BE2C (cell line): Measurements from ENCODE around the gene LRRC10B.

ENCODE experiments used
- DNase-seq: peaks from one replicate; pipeline ENCODE4 v3.0.0-alpha.2; 2020
- H3K27me3 ChIP-seq: fragments of 250-450 bp; sonication (Bioruptor Pico); 2 replicates; pipeline ENCODE4 v1.5.1; 2020; ENCODE audit warnings: mild to moderate bottlenecking
- H3K36me3 ChIP-seq: fragments of 250-450 bp; sonication (Bioruptor Pico); 2 replicates; pipeline ENCODE4 v1.5.1; 2020; ENCODE audit warnings: mild to moderate bottlenecking
- H3K4me1 ChIP-seq: fragments of 250-450 bp; sonication (Bioruptor Pico); 2 replicates; pipeline ENCODE4 v1.5.1; 2020
- H3K4me3 ChIP-seq: 2 replicates; pipeline ENCODE4 v1.5.1; 2011; ENCODE audit warnings: low read depth, low read length
- H3K9me3 ChIP-seq: fragments of 250-450 bp; sonication (Bioruptor Pico); 2 replicates; pipeline ENCODE4 v1.5.1; 2020
- TF ChIP-seq, protein P1 (sequence below): IDR thresholded peaks from 2 replicates; pipeline ENCODE4 v1.5.1; 2012; ENCODE audit warnings: mild to moderate bottlenecking, low read depth, low read length

The LRRC10B gene

GRCh38 chr11:61497473-61497872 is 11.1 kb upstream of the LRRC10B start:
- no peaks in the 10 kb centered on the region for H3K36me3 ChIP-seq
- no peak for DNase-seq
- H3K27me3 ChIP-seq: no peaks in the 10 kb centered on the region
- H3K4me3 ChIP-seq: no peak overlapping the region
- H3K4me1 ChIP-seq: no peaks in the 10 kb centered on the region; the same call in 1 of the 2 replicates
- H3K9me3 ChIP-seq: no peaks in the 10 kb centered on the region
- TF ChIP-seq, protein P1, sequence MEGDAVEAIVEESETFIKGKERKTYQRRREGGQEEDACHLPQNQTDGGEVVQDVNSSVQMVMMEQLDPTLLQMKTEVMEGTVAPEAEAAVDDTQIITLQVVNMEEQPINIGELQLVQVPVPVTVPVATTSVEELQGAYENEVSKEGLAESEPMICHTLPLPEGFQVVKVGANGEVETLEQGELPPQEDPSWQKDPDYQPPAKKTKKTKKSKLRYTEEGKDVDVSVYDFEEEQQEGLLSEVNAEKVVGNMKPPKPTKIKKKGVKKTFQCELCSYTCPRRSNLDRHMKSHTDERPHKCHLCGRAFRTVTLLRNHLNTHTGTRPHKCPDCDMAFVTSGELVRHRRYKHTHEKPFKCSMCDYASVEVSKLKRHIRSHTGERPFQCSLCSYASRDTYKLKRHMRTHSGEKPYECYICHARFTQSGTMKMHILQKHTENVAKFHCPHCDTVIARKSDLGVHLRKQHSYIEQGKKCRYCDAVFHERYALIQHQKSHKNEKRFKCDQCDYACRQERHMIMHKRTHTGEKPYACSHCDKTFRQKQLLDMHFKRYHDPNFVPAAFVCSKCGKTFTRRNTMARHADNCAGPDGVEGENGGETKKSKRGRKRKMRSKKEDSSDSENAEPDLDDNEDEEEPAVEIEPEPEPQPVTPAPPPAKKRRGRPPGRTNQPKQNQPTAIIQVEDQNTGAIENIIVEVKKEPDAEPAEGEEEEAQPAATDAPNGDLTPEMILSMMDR: no peak

DNA sequence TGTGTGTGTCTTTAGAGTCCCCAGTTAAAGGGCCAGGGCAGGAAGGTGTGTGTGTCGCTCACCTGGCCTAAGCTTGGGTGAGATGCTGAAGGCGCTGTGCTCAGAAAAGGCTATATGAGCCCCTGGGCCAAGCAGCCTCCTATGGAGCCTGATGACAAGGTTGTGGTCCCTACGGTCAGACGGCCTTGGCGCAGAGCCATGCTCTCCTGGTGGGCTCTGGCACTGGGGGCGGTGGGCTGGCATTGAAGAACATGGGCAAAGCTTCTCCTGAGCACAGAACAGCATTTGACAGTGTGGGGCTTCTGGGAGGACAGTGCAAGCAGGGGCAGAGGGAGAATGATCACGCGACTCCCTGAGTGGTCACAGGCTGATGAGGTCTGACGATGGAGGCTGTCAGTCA is 10.7 kb upstream of the LRRC10B start:
- DNase-seq: no peak
- Histone ChIP-seq H3K4me3 (no peak overlapping the region), H3K9me3 (no peaks in the 10 kb centered on the region), H3K36me3 (no peaks in the 10 kb centered on the region), H3K27me3 (no peaks in the 10 kb centered on the region), H3K4me1 (no peaks in the 10 kb centered on the region; the same call in 1 of the 2 replicates)
- TF ChIP-seq, protein P1: no peak

DNA sequence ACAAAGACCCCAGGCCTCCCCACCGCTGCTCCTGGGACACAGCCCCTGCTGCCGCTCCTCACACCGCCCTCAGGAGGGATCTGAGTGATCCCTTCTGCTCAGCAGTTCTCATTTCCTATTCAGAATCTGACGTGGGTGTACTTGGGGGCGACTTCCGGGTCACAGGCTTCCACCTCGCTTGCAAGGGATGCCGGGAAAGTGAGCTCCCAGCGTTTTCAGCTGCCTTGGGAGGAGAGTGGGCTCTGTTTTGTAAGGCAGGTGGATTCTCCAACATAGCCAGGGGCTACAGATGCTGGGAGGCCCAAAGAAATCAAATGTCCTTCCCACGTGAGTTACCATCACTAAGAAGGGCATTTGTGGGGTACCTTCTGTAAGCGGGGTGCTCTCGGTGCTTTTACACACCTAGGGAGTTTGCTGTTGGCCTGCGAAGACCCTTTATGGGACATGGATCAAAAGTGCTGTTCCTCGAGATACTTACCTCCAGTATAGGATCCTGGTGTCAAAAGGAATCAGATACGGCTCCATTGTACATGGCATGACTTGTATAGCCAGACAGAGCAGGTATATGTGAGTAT is 9.7 kb upstream of the LRRC10B start:
- TF ChIP-seq, protein P1: no peak
- Histone ChIP-seq H3K4me1 (no peaks in the 10 kb centered on the region; the same call in 1 of the 2 replicates), H3K4me3 (no peak overlapping the region), H3K27me3 (no peaks in the 10 kb centered on the region), H3K36me3 (no peaks in the 10 kb centered on the region), H3K9me3 (no peaks in the 10 kb centered on the region)
- no peak for DNase-seq

- TF ChIP-seq, protein P1: no peak
- H3K4me3 ChIP-seq: no peak overlapping the region
- no peak for DNase-seq
- H3K36me3 ChIP-seq: no peaks in the 10 kb centered on the region
- no peaks in the 10 kb centered on the region; the same call in 1 of the 2 replicates for H3K4me1 ChIP-seq
- H3K9me3 ChIP-seq: no peaks in the 10 kb centered on the region
- H3K27me3 ChIP-seq: no peaks in the 10 kb centered on the region
Observed at GRCh38 chr11:61499816-61500491, 8.6 kb upstream of the LRRC10B start.

- no peak overlapping the region for H3K4me3 ChIP-seq
- no peaks in the 10 kb centered on the region for H3K9me3 ChIP-seq
- no peak for DNase-seq
- TF ChIP-seq, protein P1: no peak
- H3K27me3 ChIP-seq: no peaks in the 10 kb centered on the region
- H3K36me3 ChIP-seq: no peaks in the 10 kb centered on the region
- no peaks in the 10 kb centered on the region for H3K4me1 ChIP-seq
Observed at GRCh38 chr11:61502522-61502921, 6.0 kb upstream of the LRRC10B start.

DNA sequence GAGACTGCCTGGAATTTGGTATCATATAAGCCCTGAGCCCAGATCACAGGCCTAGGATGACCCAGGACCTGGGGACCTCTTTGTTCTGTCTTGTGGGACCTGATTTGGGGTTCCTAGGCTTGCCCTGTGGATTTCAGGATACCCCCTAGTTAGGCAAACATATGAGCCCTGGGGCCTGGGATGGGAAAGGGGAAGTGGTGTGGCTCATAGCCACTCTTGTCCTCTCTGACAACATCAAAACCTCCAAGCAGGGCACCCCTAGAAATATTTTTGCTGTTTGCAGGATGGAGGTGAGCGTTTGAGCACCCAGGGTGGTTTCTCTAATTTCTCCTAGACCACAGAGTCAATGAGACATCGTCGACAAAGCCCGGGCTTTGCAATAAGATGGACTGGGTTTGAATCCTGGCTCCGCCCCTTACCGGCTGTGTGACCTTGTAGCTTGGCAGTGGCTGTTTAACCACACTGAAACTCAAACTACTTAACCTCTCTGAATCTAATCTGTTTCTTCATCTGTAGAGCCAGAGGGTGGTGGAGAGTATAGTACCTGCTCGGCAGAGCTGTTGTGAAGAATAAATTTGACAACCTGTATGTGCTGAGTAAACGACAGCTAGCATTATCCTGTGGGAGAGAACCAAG is 5.3 kb upstream of the LRRC10B start:
- Histone ChIP-seq H3K9me3 (no peaks in the 10 kb centered on the region), H3K4me3 (no peak overlapping the region), H3K27me3 (peaks cover 5% of the 10 kb centered on the region; the same call in 1 of the 2 replicates), H3K4me1 (no peaks in the 10 kb centered on the region), H3K36me3 (no peaks in the 10 kb centered on the region)
- DNase-seq: no peak
- TF ChIP-seq, protein P1: no peak
